HUES6 (cell line): ENCODE results near the gene ADAT1.
A peak's percentile ranks its signal among the peaks of the same experiment; 100 is the strongest.

Experiments used
- H3K27ac ChIP-seq: 2 replicates; pipeline ENCODE4 v1.7.0; 2013; ENCODE audit warnings: low read depth, mild to moderate bottlenecking, low read length, inconsistent platforms
- H3K27me3 ChIP-seq: 2 replicates; pipeline ENCODE4 v1.6.1; 2013; ENCODE audit warnings: low read length; ENCODE audit not compliant: control insufficient read depth, insufficient read depth
- H3K36me3 ChIP-seq: 2 replicates; pipeline ENCODE4 v1.6.1; 2013; ENCODE audit warnings: low read length; ENCODE audit not compliant: control insufficient read depth, insufficient read depth
- H3K4me1 ChIP-seq: 2 replicates; pipeline ENCODE4 v1.6.1; 2013; ENCODE audit warnings: low read length; ENCODE audit not compliant: control insufficient read depth, insufficient read depth
- H3K4me3 ChIP-seq: 2 replicates; pipeline ENCODE4 v1.5.1; 2013; ENCODE audit warnings: low read depth, low read length
- H3K9ac ChIP-seq: one replicate; pipeline ENCODE4 v1.6.1; 2013; ENCODE audit warnings: mild to moderate bottlenecking, low read length
- H3K9me3 ChIP-seq: 2 replicates; pipeline ENCODE4 v1.6.1; 2013; ENCODE audit warnings: low read depth, low read length; ENCODE audit not compliant: control insufficient read depth, insufficient read depth

ADAT1 gene

DNA sequence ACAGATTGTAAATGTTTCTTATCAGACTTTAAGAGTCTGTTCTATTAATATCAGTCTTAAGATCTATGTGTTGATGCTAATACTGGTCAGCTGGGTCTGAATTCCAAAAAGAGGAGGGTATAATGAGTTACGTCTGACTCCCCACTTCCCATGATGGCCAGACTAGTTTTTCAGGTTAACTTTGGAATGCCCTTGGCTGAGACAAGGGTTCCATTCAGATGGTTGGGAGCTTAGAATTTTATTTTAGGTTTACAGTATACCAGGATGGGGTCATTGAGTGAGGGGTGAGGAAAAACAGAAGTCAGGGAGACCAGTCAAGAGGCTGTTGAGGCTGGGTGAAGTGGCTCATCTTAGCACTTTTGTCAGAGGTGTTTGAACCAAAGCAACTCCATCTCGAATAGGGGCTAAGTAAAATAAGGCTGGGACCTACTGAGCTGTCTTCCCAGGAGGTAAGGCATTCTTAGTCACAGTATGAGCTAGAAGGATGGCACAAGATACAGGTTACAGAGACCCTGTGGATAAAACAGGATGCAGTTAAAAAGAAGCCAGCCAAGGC, 64.2 kb downstream of the ADAT1 start:
- no peaks in the 10 kb centered on the region for H3K27me3 ChIP-seq
- H3K4me3 ChIP-seq: no peak overlapping the region
- no peak overlapping the region for H3K27ac ChIP-seq
- no peaks in the 10 kb centered on the region for H3K9me3 ChIP-seq
- H3K9ac ChIP-seq: no peak overlapping the region
- peaks cover 24% of the 10 kb centered on the region for H3K4me1 ChIP-seq
- H3K36me3 ChIP-seq: no peaks in the 10 kb centered on the region

DNA sequence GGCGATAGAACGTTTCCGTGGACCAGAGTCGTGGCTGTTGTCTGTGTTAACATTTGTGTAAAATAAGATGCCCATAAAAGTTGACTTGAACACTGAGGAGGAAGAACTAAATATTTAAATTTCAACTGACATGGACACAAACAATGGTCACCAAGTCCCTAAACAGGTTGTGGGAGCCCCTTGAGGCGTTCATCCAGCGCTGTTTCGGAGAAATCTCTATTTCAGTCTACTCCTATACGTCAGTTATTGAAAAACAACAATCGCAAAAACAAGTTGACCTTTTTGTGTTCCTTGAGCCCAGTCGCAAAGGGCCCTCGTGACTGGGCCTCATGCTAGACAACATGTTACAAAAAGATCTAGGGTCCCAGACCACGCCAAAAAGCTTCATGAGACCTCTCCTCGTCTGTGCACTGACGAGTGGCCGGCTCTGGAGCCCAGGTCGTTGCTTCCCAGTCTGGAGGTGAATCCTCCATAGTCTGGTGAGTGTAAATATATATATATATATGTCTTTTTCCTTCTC, 66.6 kb downstream of the ADAT1 start:
- H3K36me3 ChIP-seq: no peaks in the 10 kb centered on the region
- peaks cover 20% of the 10 kb centered on the region for H3K4me1 ChIP-seq
- H3K27ac ChIP-seq: no peak overlapping the region
- no peak overlapping the region for H3K9ac ChIP-seq
- H3K4me3 ChIP-seq: peak overlapping the region; percentile 75
- H3K27me3 ChIP-seq: no peaks in the 10 kb centered on the region
- no peaks in the 10 kb centered on the region for H3K9me3 ChIP-seq

DNA sequence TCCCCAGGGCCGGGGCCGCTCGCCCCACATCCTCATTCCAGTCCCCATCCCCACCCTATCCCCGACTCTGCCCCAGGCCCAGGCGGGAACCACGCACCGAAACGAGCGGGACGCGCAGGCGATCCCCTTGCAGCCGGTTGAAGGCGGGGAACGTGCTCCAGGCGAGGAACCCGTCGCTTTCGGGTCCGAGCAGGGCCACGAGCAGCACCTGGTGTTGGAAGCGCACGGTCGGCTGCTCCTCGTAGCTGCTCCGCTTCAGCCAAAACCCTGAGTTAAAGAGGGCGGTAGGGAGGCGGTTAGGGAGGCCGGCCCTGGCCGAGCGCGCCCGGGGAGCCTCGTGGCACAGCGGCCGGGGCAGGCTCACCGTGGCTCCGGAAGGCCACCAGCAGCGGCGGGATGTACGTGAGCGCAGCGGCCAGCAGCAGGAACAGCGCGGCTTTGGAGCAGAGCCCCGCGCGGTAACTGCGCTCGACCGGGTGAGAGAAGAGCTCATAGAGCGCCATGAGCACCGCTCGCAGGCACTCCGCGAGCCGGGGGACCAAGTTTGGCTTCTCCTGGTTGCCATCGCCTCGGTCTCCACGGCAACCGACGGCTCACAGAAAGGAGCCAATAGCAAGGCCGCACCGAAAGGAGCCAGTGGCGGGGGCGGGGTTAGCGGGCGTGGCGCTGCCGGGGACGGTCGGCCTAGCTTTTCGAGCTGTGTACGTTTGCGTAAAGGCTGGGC, 67.2 kb downstream of the ADAT1 start, which contains the start of gene TMEM231:
TSS of gene TMEM231 (minus strand) at position 546 of the 724 bp plus-strand sequence. CDS start at position 503, 43 bp downstream.
- Histone ChIP-seq H3K4me3 (peak within 1 kb of the TSS; percentile 75), H3K27me3 (no peaks in the 10 kb centered on the region), H3K9ac (peak within 1 kb of the TSS; percentile 37), H3K9me3 (no peaks in the 10 kb centered on the region), H3K27ac (no peak within 1 kb of the TSS), H3K36me3 (no peaks in the 10 kb centered on the region), H3K4me1 (peaks cover 20% of the 10 kb centered on the region)

DNA sequence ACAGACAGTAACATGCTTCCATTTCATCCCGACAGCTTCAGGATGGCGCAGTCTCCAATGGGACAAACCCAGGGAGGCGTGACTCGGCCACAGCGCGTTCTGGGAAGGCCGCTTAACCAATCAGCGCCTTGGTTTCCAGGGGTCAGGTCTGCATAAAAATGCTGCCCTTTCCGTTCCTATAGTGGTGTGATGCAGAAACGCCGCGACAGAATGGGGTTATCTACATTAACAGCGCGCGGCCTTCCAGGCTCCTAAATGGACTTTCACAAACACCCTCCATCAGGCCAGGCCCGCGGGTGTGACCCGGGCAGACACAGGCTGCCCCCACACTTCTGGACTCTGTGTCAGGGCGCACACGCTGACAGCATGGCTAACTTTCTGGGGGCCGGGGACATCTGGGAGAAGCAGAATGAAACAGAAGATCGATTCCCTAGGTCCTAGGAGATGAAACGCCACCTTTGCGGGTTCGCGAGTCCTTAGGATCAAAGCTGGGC, 67.8 kb downstream of the ADAT1 start:
- no peaks in the 10 kb centered on the region for H3K27me3 ChIP-seq
- H3K36me3 ChIP-seq: no peaks in the 10 kb centered on the region
- no peaks in the 10 kb centered on the region for H3K9me3 ChIP-seq
- H3K9ac ChIP-seq: peak overlapping the region; percentile 37
- peak overlapping the region; percentile 75 for H3K4me3 ChIP-seq
- peaks cover 18% of the 10 kb centered on the region for H3K4me1 ChIP-seq
- no peak overlapping the region for H3K27ac ChIP-seq

DNA sequence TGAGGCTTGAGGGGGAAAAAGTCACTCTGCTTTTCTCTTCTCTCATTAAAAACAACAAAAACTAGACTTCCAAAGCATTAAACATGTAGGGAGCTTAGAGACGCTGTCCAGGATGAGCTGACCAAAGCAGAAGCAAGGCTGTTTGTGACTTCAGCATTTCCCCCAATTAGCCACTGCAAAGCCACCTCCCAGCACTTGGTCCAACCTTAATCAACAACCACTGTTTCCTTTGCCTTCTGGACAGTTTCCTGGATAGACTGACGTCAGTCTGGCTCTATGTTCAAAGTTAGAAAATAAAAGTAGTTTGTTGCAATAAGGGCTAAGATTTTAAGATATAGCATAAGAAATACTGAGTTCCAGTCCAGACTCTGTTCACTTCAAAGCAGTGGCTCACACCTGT, 70.1 kb downstream of the ADAT1 start:
- Histone ChIP-seq H3K27me3 (no peaks in the 10 kb centered on the region), H3K9me3 (no peaks in the 10 kb centered on the region), H3K4me3 (no peak overlapping the region), H3K36me3 (no peaks in the 10 kb centered on the region), H3K4me1 (peaks cover 6% of the 10 kb centered on the region; the same call in 1 of the 2 replicates), H3K27ac (no peak overlapping the region), H3K9ac (no peak overlapping the region)

DNA sequence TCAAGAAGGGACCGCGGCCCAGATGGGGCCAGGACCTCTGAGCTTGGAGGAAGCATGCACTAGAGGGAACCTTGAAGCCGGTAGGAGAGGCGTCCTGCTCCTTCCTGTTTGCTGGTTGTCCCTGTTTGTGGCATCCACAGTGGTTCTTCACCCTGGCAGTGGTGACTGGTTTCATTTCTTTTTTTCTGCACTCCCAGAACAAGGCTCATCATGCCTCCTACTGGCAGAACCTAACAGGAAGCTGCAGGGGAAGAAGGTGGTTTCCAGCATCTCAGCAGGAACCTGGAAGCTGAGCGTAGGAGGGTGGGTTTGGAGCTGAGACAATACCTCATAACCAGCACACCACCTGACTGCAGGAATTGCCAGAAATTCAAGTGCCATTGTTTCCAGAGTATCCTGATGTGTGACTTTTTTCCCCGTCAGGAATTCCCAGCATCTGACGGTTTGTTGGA, 72.8 kb downstream of the ADAT1 start:
- no peaks in the 10 kb centered on the region for H3K36me3 ChIP-seq
- no peak overlapping the region for H3K27ac ChIP-seq
- H3K27me3 ChIP-seq: no peaks in the 10 kb centered on the region
- H3K4me1 ChIP-seq: peaks cover 6% of the 10 kb centered on the region; the same call in 1 of the 2 replicates
- no peak overlapping the region for H3K4me3 ChIP-seq
- H3K9ac ChIP-seq: peak overlapping the region; percentile 23
- H3K9me3 ChIP-seq: no peaks in the 10 kb centered on the region
